K562 (cell line): ENCODE data around the gene SNIP1. TPM values are rescaled to one million over a fixed set of nuclear protein-coding genes. Genes with fewer than 3 reads are reported as not detected.
A peak's percentile ranks its signal among the peaks of the same experiment; 100 is the strongest.

ENCODE experiments used
- ATAC-seq: fragments of 200-7000 bp; cut with Tn5 transposase; 3 replicates; pipeline ENCODE4 v1.9.1; 2020; ENCODE audit warnings: moderate library complexity
- BruUV-seq: library from RNA; stranded (reverse); fragments of 400-500 nt; replicated peaks from 2 replicates; lab custom pipeline; 2021; lab: Mats Ljungman, UMichigan
- CTCF ChIA-PET: fragments of 300-600 bp; formaldehyde crosslinking; extraction: SDS; loops from one replicate; lab custom pipeline; 2021; ENCODE audit warnings: low intra/inter-chr PET ratio; lab: Yijun Ruan, JAX
- POLR2A ChIA-PET: fragments of 300-600, 350-650 bp; sonication (Branson Sonifier 250); formaldehyde crosslinking; extraction: SDS; loops from one replicate; lab custom pipeline; 2021; ENCODE audit warnings: antibody characterized with exemption, inconsistent platforms; lab: Yijun Ruan, JAX
- DNase-seq, 4 experiments: peaks; one replicate each; pipeline versions ENCODE4 v3.0.0 to v3.0.0-alpha.2; 2011 to 2018; ENCODE audit warnings: low spot score in 3 of 4, mixed read lengths in 3 of 4; ENCODE audit errors: extremely low read depth in 1 of 4
- FAIRE-seq: peaks from 2 replicates; lab custom pipeline; 2011; peaks lifted over from hg19 to GRCh38; lab: Jason Lieb, UNC
- H2AFZ ChIP-seq: 2 replicates; pipeline ENCODE4 v1.6.0; 2011; ENCODE audit warnings: low read depth, low read length, control low read depth, inconsistent platforms
- H3K27ac ChIP-seq: fragments of 200-600 bp; 3 replicates; pipeline ENCODE4 v1.8.0; 2011; ENCODE audit warnings: low read depth, mild to moderate bottlenecking, control low read depth, inconsistent platforms, low read length, moderate library complexity, mixed read lengths; ENCODE audit errors: extremely low read depth
- H3K27me3 ChIP-seq, 2 experiments: fragments of 300-600 bp in 1 of 2; 2 replicates in 1 of 2; 3 replicates in 1 of 2; pipeline versions ENCODE4 v1.6.0 to v1.8.0; 2011; ENCODE audit warnings: inconsistent platforms in 2 of 2, low read length in 2 of 2, mild to moderate bottlenecking in 1 of 2, mixed read lengths in 1 of 2, moderate library complexity in 1 of 2; ENCODE audit not compliant: control insufficient read depth in 2 of 2, insufficient read depth in 2 of 2
- H3K36me3 ChIP-seq: fragments of 300-600 bp; 3 replicates; pipeline ENCODE4 v1.8.0; 2011; ENCODE audit warnings: mild to moderate bottlenecking, low read length, inconsistent platforms; ENCODE audit not compliant: control insufficient read depth, insufficient read depth
- H3K4me1 ChIP-seq, 2 experiments: fragments of 200-600 bp in 1 of 2; replicated peaks in 1 of 2; 2 replicates in 1 of 2; 3 replicates in 1 of 2; pipeline versions ENCODE4 v1.5.1 to v1.8.0; 2011; ENCODE audit warnings: inconsistent platforms in 2 of 2, low read length in 2 of 2, mild to moderate bottlenecking in 1 of 2, mixed read lengths in 1 of 2, moderate library complexity in 1 of 2; ENCODE audit not compliant: control insufficient read depth in 2 of 2, insufficient read depth in 2 of 2
- H3K4me2 ChIP-seq: 2 replicates; pipeline ENCODE4 v1.6.1; 2011; ENCODE audit warnings: low read length, control low read depth, inconsistent platforms, mixed read lengths; ENCODE audit not compliant: insufficient read depth
- H3K4me3 ChIP-seq: fragments of 200-600 bp; sonication (generic), shearing (Covaris generic); 2 replicates; pipeline ENCODE4 v1.5.1; 2016; ENCODE audit warnings: control low read depth, inconsistent platforms
- H3K79me2 ChIP-seq: fragments of 200-600 bp; 3 replicates; pipeline ENCODE4 v1.8.0; 2011; ENCODE audit warnings: low read length, inconsistent platforms; ENCODE audit not compliant: control insufficient read depth, insufficient read depth
- H3K9ac ChIP-seq, 2 experiments: 2 replicates each; pipeline versions ENCODE4 v1.6.0 to v1.6.1; 2011; ENCODE audit warnings: low read depth in 2 of 2, low read length in 2 of 2, control low read depth in 1 of 2, inconsistent platforms in 1 of 2, mild to moderate bottlenecking in 1 of 2, mixed read lengths in 1 of 2; ENCODE audit not compliant: insufficient read depth in 1 of 2
- H3K9me1 ChIP-seq: one replicate; pipeline ENCODE4 v1.6.0; 2011; ENCODE audit warnings: inconsistent platforms, mild to moderate bottlenecking, low read length, moderate library complexity; ENCODE audit not compliant: control insufficient read depth, insufficient read depth
- H3K9me3 ChIP-seq: replicated peaks from 2 replicates; pipeline ENCODE4 v1.5.1; 2011; ENCODE audit warnings: low read depth, low read length, inconsistent platforms; ENCODE audit not compliant: control insufficient read depth, insufficient read depth
- H4K20me1 ChIP-seq: replicated peaks from 2 replicates; pipeline ENCODE4 v1.6.1; 2011; ENCODE audit warnings: low read length, inconsistent platforms, mixed read lengths; ENCODE audit not compliant: control insufficient read depth, insufficient read depth
- ARID1B ChIP-seq: fragments of 450-650 bp; IDR thresholded peaks from 2 replicates; pipeline ENCODE4 v1.6.1; 2016; ENCODE audit warnings: antibody characterized with exemption, mild to moderate bottlenecking, inconsistent platforms
- CC2D1A ChIP-seq: fragments of 450-650 bp; IDR thresholded peaks from 2 replicates; pipeline ENCODE4 v1.6.1; 2017; ENCODE audit warnings: mild to moderate bottlenecking
- MAX ChIP-seq: sonication (generic); formaldehyde crosslinking; IDR thresholded peaks from 2 replicates; pipeline ENCODE4 v1.9.0; 2022; ENCODE audit warnings: mild to moderate bottlenecking, missing genetic modification reagents
- ZNF395 ChIP-seq: fragments of 200-800 bp; sonication (Bioruptor generic); IDR thresholded peaks from 2 replicates; pipeline ENCODE4 v1.6.1; 2017; ENCODE audit warnings: missing genetic modification characterization, missing compliant biosample characterization
- WGBS: fragments of 100-300 bp; shearing (Covaris generic); methylation state at CpG from one replicate; pipeline ENCODE4 v1.1.6; 2016; ENCODE audit warnings: low coverage, mixed read lengths; ENCODE audit not compliant: insufficient coverage; ENCODE audit errors: missing lambda C conversion rate; 5-methylcytosine and 5-hydroxymethylcytosine counted together
- in situ Hi-C: fragments of 300-500 bp; cut with MboI; formaldehyde crosslinking; loops from 4 replicates; pipeline ENCODE4 v1.15.0; 2018; ENCODE audit warnings: inconsistent platforms, mixed read lengths
- intact Hi-C: fragments of 100-400 bp; cut with micrococcal nuclease; formaldehyde crosslinking; loops from 2 replicates; pipeline ENCODE4 v1.14.2; 2022
- polyA plus RNA-seq, 8 experiments: library from polyadenylated mRNA; depleted of rRNA in 4 of 8; stranded (reverse) in 5 of 8; unstranded in 3 of 8; fragments of >200 nt; fragmentation: Nextera tagmentation in 2 of 8; fragmentation: Illumina TruSeq in 1 of 8; extraction: Ambion mirVana in 2 of 8; extraction: Trizol in 1 of 8; gene quantifications; 2 replicates each; pipeline versions ENCODE4 v1.2.1 to v1.2.3, GENCODE V29; 2011 to 2014; ENCODE audit warnings: inconsistent platforms in 1 of 8, missing spikeins in 1 of 8
- total RNA-seq, 7 experiments: library from RNA; depleted of rRNA in 6 of 7; stranded (reverse); fragments of >200 nt in 6 of 7; fragmentation: Illumina TruSeq in 2 of 7; extraction: Trizol in 2 of 7; gene quantifications; 2 replicates each; pipeline versions ENCODE4 v1.2.1 to v1.2.3, GENCODE V29; 2011 to 2021; ENCODE audit warnings: low replicate concordance in 1 of 7
- TF ChIP-seq, protein P1 (sequence below), 2 experiments: fragments of 450-650 bp; formaldehyde crosslinking in 1 of 2; IDR thresholded peaks; 2 replicates each; pipeline versions ENCODE4 v1.4.0 to v1.6.1; 2014 to 2020; ENCODE audit warnings: mild to moderate bottlenecking in 2 of 2, borderline replicate concordance in 1 of 2, low read depth in 1 of 2

SNIP1 gene
- total and polyA plus RNA-seq, 9 of the 15 experiments (the other 6 are each of a cell fraction or from before 2014, with no cell fraction given), result 2.9 to 25.9 (median 14.6) TPM

- peak; percentile 95 for TF ChIP-seq ARID1B
Measured at GRCh38 chr1:37562984-37563383, 8.9 kb upstream of the SNIP1 start (continued).

DNA sequence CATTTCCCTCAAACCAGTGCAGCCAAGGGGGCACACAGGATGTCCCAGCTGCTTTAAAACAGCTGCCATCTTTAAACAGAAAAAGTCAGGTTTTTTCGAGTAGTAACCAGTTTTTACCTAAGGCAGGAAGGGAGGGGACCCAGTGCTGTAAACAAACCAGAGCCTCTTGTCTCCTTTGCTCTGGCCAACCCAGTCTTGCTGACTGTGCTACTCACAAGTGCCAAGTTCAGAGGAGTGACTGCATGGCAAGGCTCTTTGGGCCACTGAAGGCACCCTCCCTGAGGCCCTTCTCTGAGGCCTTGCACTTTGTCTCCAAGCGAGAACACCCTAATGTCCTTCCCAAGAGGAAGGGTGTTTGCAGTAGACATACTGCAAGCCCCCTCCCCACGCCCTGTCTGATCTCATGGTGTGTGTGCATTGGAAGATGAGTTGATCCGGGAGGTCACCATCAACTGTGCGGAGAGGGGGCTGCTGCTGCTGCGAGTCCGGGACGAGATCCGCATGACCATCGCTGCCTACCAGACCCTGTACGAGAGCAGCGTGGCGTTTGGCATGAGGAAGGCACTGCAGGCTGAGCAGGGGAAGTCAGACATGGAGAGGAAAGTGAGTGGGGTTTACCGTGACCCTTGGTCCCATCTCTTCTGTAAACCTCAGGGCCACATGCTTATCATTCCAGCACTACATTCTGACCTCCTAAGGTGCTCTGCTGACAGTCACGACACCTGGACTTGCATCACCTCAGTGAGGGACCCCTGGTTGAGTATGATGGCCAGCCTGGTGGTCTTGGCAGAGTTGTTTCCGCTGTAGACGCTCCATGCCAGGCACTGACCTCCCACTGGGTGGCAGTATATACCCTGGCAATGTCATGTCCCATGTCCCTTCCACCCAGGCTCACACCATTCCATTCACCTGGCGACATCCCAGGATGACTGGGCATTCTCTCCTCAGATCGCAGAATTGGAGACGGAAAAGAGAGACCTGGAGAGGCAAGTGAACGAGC is 7.3 kb upstream of the SNIP1 start:
- H3K4me2 ChIP-seq, result no peak overlapping the region
- ChIA-PET POLR2A (interaction anchor here (0.7 to 1.2 kb wide), 2 partner anchors 107 to 129 kb away, joined by 3 read pairs; a partner anchor contains a TSS), CTCF (interaction anchor here (0.6 to 0.9 kb wide), 2 partner anchors 94 to 122 kb away, joined by 3 read pairs; no protein-coding TSS in a partner anchor)
- in situ Hi-C loops, result no loop called here
- H3K79me2 ChIP-seq, result no peaks in the 10 kb centered on the region
- intact Hi-C loops, result loop anchor here (5.0 kb wide), 1 partner anchor 121 kb away; no protein-coding TSS in a partner anchor
- DNase-seq (peak; percentile 56 to 66 (median 61)), ATAC-seq (peak; percentile 70), FAIRE-seq (peak; percentile 35)
- peaks cover 37% of the 10 kb centered on the region for H3K36me3 ChIP-seq
- no peak overlapping the region for H2AFZ ChIP-seq
- H3K4me1 ChIP-seq, result peaks cover 60 to 61% of the 10 kb centered on the region in 2 experiments
- H3K27ac ChIP-seq, result no peak overlapping the region; the same call in 2 of the 3 replicates
- BruUV-seq, result no TSS peak
- peaks cover 4% of the 10 kb centered on the region for H3K9me1 ChIP-seq
- 94% methylated on average over 21 of the region's 21 CpGs for WGBS
- 0 out of 2 replicates have a peak, but pooled peaks cover 4% of the 10 kb centered on the region for H4K20me1 ChIP-seq
- H3K27me3 ChIP-seq, result no peaks in the 10 kb centered on the region
- peak overlapping the region in 1 of 2 experiments; percentile 57; a peak in 1 of 4 replicates for H3K9ac ChIP-seq
- H3K9me3 ChIP-seq, result no peaks in the 10 kb centered on the region
- no peak overlapping the region for H3K4me3 ChIP-seq
- peak; percentile 86 for TF ChIP-seq CC2D1A
- TF ChIP-seq ZNF395 (CRISPR knock-in tag), result no peak
- peak; percentile 42; the same call in 1 of the 2 replicates for TF ChIP-seq MAX (CRISPR knock-in tag)
- TF ChIP-seq, protein P1, sequence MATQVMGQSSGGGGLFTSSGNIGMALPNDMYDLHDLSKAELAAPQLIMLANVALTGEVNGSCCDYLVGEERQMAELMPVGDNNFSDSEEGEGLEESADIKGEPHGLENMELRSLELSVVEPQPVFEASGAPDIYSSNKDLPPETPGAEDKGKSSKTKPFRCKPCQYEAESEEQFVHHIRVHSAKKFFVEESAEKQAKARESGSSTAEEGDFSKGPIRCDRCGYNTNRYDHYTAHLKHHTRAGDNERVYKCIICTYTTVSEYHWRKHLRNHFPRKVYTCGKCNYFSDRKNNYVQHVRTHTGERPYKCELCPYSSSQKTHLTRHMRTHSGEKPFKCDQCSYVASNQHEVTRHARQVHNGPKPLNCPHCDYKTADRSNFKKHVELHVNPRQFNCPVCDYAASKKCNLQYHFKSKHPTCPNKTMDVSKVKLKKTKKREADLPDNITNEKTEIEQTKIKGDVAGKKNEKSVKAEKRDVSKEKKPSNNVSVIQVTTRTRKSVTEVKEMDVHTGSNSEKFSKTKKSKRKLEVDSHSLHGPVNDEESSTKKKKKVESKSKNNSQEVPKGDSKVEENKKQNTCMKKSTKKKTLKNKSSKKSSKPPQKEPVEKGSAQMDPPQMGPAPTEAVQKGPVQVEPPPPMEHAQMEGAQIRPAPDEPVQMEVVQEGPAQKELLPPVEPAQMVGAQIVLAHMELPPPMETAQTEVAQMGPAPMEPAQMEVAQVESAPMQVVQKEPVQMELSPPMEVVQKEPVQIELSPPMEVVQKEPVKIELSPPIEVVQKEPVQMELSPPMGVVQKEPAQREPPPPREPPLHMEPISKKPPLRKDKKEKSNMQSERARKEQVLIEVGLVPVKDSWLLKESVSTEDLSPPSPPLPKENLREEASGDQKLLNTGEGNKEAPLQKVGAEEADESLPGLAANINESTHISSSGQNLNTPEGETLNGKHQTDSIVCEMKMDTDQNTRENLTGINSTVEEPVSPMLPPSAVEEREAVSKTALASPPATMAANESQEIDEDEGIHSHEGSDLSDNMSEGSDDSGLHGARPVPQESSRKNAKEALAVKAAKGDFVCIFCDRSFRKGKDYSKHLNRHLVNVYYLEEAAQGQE (IDR thresholded peaks at IDR 0.05; ENCODE audit: borderline replicate concordance), result peak; percentile 33
- TF ChIP-seq, protein P1 (CRISPR knock-in tag; IDR thresholded peaks at IDR 0.05; ENCODE audit: low read depth), result no peak
